HG03139 (cell line): ENCODE measurements around the gene CD44.
A peak's percentile ranks its signal among the peaks of the same experiment; 100 is the strongest.

Experiments
- ATAC-seq: cut with Tn5 transposase; IDR thresholded peaks from one replicate; pipeline ENCODE4 v1.9.1; 2021; ENCODE audit not compliant: unreplicated experiment

CD44 gene

GRCh38 chr11:35111161-35112055 is 27.6 kb upstream of the CD44 start:
- no peak for ATAC-seq

- ATAC-seq: no peak
These were observed 26.7 kb upstream of the CD44 start for GRCh38 chr11:35112056-35112845.

- no peak for ATAC-seq
These were observed 26.2 kb upstream of the CD44 start for GRCh38 chr11:35112846-35113105.

DNA sequence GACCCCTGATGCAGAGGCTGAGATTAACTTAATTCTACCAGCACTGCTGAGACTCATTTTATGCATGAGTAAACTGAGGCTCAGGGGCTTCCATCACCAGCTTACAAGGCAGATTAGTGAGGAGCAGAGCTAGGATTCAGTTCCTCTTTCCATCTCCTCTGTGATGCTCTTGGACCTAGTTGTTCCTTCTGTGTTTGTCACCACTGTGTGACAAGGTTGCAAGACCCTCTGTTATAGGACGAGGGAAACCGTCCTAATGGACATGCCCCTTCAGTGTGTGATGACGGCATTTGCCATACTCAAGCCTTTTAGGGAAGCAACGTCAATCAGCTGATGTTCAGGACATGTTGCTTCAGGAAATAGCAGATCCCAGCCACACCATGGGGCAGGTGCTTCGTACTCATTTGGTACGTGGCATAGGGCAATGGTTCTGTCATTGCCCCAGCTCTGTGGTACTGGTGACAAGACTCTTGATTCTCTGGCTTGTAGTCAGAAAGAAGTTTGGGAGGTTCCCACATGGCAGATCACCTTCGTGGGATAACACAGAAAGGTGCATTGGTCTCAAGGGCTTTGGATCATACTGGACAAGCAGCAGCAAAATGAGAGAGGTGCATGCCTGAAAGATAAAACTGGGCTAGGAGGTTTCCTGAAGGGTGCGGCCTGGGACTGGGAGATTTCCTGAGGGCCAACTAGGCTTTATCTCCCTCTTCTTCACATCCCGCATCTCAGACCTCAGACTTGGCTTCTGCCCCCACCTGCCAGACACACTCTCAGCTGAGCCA is 23.9 kb upstream of the CD44 start:
- ATAC-seq: no peak

DNA sequence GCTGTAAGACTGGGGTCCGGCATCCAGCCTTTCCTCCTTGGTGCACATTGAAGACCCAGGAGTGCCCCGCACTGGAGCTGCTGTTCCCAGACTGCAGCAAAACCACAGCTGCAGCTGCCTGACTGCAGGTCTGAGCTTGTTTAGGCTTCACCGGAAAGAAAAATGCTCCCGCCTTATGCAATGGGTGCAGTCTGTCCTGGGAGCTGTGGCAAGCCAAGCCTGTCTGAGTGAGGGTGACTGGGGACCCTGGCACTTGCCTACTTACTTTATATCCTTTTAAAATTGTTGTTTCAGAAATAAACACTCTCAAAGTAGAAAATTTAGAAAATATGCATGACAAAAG is 23.3 kb upstream of the CD44 start:
- no peak for ATAC-seq

- no peak for ATAC-seq
These were observed 22.7 kb upstream of the CD44 start for GRCh38 chr11:35116245-35116644.

GRCh38 chr11:35116762-35117640 is 22.0 kb upstream of the CD44 start:
- no peak for ATAC-seq

DNA sequence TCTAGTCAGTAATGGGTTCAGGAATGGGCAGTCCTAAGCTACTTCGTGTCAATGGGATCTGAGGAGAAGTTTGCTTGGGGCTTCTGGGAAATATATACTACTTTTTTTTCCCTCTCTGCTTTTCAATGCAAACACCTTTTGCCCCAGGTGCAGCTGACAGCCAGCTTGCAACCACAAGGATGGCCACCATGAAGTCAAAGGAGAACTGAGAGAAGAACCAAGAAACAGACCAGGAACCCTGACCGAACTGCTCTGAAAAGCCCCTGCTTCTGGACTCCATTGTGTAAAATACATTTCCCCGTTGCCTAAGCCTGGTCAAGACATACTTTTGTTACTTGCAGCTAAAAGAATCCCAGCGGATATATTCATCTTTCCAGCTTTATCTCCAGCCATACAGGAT is 20.1 kb upstream of the CD44 start:
- ATAC-seq: peak; percentile 66

- no peak for ATAC-seq
These were observed 17.6 kb upstream of the CD44 start for GRCh38 chr11:35121326-35121865.

GRCh38 chr11:35122308-35122707 is 16.7 kb upstream of the CD44 start:
- ATAC-seq: no peak

DNA sequence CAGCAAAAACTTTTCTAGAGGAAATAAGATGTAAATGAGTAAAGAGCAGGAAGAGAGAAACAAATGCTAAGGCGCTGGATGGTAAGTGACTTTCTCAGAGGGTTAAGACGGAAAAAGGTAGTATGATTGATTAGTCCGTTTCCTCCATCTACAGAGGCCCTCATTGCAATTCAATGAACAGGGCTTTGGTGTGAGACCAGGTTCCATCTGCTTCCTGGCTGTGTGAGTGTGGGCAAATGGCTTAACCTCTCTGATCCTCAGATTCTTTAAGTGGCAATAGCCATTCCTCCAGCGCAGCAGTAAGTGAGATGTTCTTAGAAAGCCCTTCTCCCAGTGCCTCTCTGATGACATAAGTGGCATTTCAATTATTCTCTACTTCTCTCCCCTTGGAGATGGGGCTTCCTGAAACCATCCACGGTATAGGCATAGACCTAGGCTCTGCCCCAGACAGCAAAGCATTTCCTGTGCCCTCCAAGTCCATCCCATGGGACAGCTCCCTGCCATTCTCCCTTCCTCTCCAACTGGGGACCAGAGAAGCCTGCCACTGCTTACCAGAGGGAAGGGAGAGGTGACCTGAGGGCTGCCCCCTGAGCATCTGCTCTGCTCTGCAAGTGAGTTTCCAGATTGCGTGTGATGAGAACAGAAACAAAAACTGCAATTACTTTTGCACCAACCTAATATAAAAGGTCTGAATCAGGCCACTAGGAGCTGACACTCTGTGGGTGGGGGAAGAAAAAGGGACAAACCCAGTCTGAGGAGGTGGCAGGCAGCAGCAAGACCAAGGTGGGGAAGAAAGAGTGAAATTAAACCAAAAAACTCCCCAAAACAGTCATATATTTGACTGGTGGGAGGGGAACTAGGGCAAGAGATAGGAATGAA is 12.7 kb upstream of the CD44 start:
- ATAC-seq: peak; percentile 51

DNA sequence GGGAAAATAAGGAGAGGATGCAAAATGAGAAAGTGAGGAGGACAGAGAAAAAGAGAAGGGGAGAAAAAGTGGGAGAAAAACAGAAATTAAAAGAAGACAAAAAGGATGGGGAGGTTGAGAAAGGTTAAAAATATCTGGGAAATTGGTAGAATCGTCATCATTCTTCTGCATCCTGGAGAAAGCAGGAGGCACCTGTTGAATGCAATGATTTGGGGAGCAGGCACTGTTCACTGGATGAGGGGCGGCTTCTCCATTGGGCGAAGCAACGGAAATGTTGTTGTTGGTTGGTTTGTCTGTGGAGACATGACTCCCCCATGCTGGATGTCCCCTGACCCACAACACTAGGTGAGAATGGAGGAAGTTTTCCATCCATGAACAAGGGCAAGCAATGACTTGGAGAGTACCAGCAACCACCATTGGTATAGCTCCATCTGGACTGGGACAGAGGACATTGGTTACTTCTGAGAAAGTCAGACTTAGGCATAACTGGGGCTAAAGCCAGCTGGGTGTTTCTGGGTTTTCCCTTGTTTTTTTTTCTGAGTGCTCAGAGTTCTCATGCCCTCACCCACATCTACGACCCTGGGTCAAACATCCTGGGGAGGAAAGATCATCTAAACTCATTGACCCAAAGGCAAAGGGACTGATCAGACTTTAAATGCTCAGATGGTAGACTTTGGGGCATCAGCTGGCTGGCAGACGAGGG is 11.9 kb upstream of the CD44 start:
- no peak for ATAC-seq

GRCh38 chr11:35127619-35128018 is 11.4 kb upstream of the CD44 start:
- ATAC-seq: no peak

DNA sequence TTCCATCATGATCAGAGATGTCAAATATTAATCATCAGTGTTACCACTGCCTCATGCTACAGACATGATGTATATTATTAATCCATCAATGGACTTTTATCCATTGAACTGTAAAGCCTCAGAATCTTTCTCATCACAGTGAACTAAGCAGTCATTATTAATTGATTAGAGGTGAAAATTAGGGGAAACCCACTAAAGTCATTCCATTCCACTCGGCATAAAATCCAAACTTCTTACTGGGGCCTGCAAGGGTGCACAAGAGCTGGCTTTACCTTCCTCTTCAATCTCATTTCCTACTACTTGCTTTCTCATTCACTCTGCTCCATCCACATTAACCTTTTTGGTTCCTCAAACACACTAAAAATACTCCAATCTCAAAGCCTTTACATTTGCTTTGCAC is 7.9 kb upstream of the CD44 start:
- ATAC-seq: no peak

DNA sequence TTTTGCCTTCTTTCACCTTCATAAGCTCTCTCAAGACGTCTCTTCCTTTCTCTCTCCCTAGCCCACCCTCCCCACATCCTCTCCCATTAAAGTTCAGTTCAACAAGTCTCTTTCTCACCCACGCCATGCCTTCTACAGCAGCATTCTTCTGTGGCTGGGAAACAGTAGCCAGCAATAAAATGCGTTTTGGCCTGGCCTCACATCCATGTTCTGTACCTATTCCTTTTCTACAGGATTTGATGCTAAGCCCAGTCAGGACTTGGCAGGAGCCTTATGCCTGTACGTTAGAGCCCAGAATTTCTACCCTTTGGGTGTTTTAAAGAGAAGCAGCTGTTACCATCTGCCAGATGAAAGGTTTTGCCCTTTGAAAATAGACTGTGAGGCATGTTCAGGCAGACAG is 7.1 kb upstream of the CD44 start:
- ATAC-seq: no peak

DNA sequence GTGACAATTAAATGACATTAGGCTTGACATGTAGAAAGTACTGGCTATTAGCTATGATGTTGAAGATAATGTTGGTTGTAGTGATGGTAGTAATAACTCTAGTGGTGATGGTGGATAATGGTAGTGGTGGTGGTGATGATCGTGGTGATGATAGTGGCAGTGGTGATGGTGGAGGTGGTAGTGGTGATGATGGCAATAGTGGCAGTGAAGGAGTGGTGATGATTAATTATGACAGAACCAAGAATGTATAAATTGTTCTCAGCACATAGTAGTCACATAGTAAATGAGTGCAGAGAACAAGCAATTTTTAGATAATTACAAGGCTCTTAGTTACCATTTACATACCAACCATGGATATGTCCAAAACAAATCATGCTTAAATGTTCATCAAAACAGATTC is 5.3 kb upstream of the CD44 start:
- no peak for ATAC-seq

GRCh38 chr11:35134403-35135148 is 4.4 kb upstream of the CD44 start:
- ATAC-seq: no peak

GRCh38 chr11:35135222-35135621 is 3.7 kb upstream of the CD44 start:
- ATAC-seq: no peak
